NCI-H2029 treated with DMSO at 0.1 percent for 48 hours (cell line): ENCODE results near the gene CRYBG3.
"Not testable (repeated sequence)": the region's sequence is repeated elsewhere in the genome, so short reads cannot be mapped to it uniquely, and the experiment has no call there.

Experiments used
- DNase-seq: peaks from one replicate; lab custom pipeline; 2025; lab: John Stamatoyannopoulos, UW

The CRYBG3 gene

DNA sequence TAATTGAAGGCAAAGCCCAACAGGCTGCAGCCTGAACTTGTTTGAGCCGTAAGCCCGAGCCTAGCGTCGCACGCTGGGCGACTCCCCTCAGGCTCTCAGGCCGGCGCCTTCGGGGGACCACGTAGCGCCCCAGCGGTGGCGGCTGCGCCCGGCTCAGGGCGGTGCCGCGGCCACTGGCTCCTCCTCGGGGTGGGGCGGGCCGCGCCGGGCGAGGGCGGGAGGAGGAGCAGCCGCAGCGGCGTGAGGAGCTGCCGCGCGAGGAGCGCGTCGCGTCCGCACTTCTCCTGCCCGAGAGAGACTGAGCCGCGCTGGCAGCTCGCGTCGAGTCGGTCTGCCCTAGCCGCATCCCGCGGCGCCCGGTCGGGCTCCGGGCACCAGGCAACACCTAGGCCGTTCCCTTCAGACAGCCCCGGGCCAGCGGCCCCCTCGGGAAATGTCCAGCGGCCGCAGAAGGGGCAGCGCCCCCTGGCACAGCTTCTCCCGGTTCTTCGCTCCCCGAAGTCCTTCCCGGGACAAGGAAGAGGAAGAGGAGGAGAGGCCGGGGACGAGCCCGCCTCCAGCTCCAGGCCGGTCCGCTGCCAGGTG, at the start of gene CRYBG3:
TSS of gene CRYBG3 (plus strand) at position 238 of the 585 bp plus-strand sequence. CDS start at position 434, 196 bp downstream.
- no peak for DNase-seq

- DNase-seq = no peak
Measured at GRCh38 chr3:97772926-97773325, 48.9 kb upstream of the CRYBG3 start.

GRCh38 chr3:97778152-97778551, 43.7 kb upstream of the CRYBG3 start:
- no peak for DNase-seq

- DNase-seq = peak; percentile 63
Measured at GRCh38 chr3:97793420-97794019, 28.3 kb upstream of the CRYBG3 start.

DNA sequence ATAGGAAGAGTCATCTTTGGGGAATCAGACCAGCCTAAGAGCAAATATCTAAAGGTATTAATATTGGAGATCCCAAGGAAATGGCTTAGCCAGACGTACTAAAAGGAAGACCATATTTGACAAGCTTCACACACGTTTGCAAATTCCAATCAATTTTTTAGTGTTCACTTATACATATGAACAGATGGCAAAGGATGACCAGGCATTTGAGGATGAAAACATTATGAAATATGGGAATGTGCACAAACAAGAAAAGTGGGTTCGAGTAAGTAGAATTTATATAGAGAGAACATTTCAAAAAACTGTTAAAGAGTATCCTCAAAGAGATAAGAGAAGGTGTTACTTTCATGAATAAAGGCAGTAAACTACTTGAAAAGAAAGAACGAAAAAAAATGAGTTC, 25.9 kb upstream of the CRYBG3 start:
- DNase-seq = no peak

DNA sequence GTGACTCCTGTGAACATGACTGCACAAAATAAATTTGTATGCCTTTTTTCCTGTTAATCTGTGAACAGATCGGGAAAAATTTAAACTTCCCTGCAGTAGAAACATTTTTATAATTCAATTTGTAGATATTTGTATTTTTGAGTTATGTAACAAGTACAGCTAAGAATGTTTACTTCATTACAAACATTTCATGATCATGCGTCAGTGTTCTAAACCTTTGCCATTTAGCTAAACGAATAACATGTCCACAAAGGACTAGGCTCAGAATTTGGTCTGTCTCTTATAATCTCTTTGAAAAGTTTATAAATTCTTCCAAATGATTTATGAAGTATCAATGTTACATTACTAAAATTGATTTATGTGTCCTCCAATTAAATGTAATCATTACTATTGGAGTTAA, 17.3 kb upstream of the CRYBG3 start:
- no peak for DNase-seq

GRCh38 chr3:97810779-97811390, 10.9 kb upstream of the CRYBG3 start:
- DNase-seq = no peak

- no peak for DNase-seq
Measured at GRCh38 chr3:97815149-97815917, 6.5 kb upstream of the CRYBG3 start.

GRCh38 chr3:97816811-97817210, 5.0 kb upstream of the CRYBG3 start:
- no peak for DNase-seq

- DNase-seq = peak; percentile 79
Measured at GRCh38 chr3:97817965-97818364, 3.8 kb upstream of the CRYBG3 start.

GRCh38 chr3:97820780-97821179, 1.0 kb upstream of the CRYBG3 start:
- DNase-seq = no peak

GRCh38 chr3:97821287-97821773, 481 bp upstream of the CRYBG3 start:
- DNase-seq = no peak

- no peak for DNase-seq
Measured at GRCh38 chr3:97822359-97822775, 556 bp downstream of the CRYBG3 start.

DNA sequence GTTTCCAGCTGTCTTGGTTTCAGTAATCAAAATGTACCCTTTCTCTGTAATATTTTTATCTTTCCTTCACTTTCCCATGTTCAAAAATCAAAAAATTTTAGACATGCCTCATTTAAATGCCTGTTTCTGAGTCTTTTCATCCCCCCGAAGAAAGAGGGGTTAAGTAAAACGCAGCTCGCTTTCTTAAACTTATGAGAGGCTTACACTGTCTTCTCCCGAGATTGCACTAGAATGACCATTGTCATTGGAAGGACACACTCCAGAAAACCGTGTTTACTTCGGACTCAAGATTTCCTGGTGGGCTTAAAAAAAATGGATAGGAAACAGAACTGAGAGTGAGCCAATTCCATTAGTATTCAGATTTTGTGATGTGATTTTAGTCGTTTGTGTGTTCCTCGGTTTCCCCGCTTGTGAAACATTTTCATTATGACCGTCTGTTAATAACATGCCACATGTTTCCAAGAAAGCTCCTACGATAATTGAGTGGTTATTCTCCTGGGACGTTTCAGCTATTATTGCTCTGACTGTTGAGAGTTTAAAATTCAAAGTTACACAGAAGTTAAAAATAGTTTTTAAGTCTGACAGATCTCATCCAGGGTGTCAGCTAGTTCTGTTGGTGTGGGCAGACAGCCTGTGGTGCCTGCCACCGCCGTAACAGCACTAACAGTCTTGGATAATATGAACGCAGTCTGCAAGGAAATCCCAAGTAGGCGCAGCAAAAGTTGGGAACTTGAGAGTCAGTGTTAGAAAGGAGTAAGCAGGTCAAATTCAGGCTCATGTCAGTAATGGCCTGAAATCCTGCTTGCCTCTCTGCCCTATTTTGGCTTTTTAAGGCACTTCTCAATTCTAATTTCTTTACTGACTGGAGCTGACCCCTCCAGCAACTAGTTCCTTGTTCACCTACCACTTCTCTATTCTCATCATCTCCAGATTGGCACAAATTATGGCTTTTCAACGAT, 1.5 kb downstream of the CRYBG3 start:
- DNase-seq = no peak

DNA sequence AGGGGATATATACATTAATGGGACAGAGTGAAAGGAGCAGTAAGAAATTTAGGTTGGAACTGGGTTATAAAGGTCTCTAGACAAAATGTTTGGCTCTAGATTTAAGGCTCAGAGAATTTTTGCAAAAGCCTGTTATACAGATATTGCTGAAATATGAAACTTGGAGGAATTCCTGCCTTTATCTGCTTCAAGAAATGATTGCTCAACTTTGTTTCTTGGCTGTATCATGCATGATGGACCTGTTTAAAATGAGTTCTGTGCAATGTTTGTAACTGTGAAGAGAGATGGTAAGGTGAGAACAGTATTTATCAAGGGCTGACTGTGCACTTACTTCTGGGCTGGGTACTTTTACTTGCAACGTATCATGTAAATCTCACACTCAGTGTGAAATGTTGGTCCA, 3.3 kb downstream of the CRYBG3 start:
- no peak for DNase-seq

DNA sequence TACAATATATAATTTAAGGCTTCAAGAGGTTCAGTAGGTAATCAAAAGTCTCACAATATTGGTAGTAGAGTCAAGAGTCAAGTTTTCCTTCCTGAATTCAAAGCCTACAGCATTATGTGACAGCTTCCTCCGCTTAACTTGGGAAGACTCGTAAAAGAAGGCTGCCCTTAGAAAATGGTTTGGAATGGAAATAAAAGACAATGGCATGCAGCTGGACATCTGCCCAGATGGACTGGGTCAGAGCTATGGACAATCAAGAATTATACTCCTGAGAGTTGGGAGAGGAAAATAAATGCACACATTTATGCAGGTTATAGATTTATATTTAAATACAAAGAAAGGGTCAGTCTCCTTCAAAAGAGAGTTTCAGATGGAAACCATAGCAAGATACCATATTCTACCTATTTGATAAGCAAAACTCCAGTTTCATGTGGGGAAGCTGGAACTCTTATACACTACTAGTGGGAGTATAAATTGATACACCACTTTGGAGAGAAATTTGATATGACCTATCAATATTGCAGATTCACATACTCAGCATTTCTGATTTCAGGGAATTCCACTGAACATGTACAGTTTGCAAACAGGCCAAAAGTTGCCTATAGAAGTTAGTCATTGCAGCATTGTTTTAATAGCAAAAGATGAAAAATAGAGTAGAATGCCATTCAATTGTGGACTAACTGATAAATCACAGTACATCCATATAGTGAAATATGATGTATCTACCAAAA, 6.1 kb downstream of the CRYBG3 start:
- DNase-seq = no peak

- DNase-seq = no peak
Measured at GRCh38 chr3:97829198-97829597, 7.4 kb downstream of the CRYBG3 start.

DNA sequence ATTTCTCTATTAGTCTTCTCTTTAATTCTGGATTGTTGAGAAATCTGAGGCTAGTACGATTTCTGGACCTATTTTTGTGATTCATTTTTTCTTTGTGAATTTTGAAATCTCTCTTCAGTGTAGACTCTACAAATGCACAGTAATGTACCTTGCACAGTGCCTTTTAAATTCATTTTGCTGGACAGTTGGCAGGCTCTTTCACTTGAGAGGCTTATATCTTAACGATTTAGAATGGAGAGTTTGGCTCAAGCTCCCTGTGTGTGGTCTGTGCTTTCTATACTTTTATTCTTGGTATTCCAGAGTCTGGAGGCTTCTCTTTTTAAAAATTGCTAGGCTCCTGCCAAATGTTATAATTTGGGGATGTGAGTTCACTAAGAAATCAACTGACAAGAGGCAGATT, 8.8 kb downstream of the CRYBG3 start:
- no peak for DNase-seq

DNA sequence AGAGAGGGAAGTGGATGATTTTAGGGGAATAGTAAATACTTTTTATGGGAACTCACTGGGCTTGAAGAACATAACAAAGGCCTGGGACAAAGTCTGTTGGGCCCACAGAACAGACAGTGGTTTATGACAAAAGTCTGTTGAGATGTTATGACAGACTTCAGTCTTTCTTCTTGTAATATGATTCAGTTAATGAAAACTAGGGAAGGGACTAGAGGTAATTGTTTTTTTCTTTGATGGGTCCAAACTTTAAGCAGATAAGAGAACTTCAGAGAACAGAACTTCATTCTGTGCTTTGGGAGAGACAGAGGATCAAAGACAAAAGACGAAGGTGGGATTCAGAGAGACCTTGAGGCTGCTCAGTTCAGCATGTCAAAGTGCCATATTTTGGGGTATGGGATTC, 9.3 kb downstream of the CRYBG3 start:
- DNase-seq = no peak

DNA sequence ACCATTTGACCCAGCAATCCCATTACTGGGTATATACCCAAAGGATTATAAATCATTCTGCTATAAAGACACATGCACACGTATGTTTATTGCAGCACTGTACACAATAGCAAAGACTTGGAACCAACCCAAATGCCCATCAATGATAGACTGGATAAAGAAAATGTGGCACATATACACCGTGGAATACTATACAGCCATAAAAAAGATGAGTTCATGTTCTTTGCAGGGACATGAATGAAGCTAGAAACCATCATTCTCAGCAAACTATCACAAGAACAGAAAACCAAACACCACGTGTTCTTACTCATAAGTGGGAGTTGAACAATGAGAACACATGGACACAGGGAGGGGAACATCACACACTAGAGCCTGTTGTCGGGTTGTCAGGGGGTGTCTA, 11.4 kb downstream of the CRYBG3 start:
- not testable (repeated sequence) for DNase-seq

DNA sequence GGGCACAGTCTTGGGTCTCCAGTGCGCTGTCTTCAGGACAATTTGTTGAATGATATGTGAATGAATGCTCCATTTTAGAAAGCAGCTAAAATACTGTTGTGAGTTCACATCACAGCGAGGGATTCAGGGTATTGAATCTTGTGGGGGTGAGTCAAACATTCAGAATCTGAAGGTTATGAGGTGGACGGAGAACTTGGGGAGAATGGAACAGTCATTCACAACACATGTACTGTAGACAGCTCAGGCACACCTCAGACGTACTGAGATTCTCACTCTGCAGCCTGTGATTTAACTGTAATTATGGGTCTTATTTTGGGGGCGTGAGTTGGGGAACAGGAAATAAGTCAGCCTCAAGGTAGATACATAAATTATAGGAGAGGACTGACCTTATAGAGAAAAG, 13.9 kb downstream of the CRYBG3 start:
- no peak for DNase-seq
